ENCODE results near the gene THNSL1.

DNA sequence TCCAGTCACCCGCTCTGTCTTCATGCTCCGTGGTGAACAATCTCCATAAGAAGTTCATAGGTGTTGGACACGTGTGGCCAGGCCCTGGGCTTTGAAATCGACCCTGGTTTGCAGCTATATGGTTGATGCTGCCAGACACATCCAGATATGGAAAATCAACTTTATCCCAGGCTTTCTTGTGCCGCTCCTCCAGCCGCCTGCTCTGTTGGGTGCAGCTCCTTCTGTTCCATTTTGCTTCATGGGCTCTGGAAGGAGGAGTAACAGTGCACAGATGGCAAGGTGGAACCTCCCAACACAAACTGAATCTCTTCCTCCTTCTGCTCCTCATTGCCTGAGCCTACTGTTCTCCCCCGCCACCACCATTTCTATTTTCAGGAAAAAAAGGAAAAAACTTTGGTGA is 44.7 kb downstream of the THNSL1 start:
- TF ChIP-seq POLR2A (IDR thresholded peaks at IDR 0.05; ENCODE audit: extremely low read depth, insufficient read length), result no peak
- TF ChIP-seq, protein P1, sequence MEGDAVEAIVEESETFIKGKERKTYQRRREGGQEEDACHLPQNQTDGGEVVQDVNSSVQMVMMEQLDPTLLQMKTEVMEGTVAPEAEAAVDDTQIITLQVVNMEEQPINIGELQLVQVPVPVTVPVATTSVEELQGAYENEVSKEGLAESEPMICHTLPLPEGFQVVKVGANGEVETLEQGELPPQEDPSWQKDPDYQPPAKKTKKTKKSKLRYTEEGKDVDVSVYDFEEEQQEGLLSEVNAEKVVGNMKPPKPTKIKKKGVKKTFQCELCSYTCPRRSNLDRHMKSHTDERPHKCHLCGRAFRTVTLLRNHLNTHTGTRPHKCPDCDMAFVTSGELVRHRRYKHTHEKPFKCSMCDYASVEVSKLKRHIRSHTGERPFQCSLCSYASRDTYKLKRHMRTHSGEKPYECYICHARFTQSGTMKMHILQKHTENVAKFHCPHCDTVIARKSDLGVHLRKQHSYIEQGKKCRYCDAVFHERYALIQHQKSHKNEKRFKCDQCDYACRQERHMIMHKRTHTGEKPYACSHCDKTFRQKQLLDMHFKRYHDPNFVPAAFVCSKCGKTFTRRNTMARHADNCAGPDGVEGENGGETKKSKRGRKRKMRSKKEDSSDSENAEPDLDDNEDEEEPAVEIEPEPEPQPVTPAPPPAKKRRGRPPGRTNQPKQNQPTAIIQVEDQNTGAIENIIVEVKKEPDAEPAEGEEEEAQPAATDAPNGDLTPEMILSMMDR (IDR thresholded peaks at IDR 0.05; ENCODE audit: low read depth, low read length), result no peak
- no peak for TF ChIP-seq MYC (IDR thresholded peaks at IDR 0.05; ENCODE audit: low read depth, low read length)
- TF ChIP-seq, protein P2, sequence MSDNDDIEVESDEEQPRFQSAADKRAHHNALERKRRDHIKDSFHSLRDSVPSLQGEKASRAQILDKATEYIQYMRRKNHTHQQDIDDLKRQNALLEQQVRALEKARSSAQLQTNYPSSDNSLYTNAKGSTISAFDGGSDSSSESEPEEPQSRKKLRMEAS (IDR thresholded peaks at IDR 0.05; ENCODE audit: low read depth, low read length), result no peak
